GM12878 (cell line): ENCODE data around the gene HSPA1B. TPM values are rescaled to one million over a fixed set of nuclear protein-coding genes. Genes with fewer than 3 reads are reported as not detected.

Source experiments
- CEBPB ChIP-seq, 2 experiments: fragments of 150-350 bp in 1 of 2; IDR thresholded peaks; 2 replicates each; pipeline ENCODE4 v1.6.1; 2012 to 2014; ENCODE audit warnings: low read depth in 2 of 2, low read length in 2 of 2, borderline replicate concordance in 1 of 2, inconsistent platforms in 1 of 2
- EZH2 ChIP-seq: IDR thresholded peaks from 2 replicates; pipeline ENCODE4 v1.6.1; 2012; ENCODE audit warnings: low read depth, mild to moderate bottlenecking, control low read depth, inconsistent platforms, low read length, borderline replicate concordance; ENCODE audit not compliant: control insufficient read depth
- HDAC2 ChIP-seq: fragments of 200-600 bp; sonication (generic); IDR thresholded peaks from 2 replicates; pipeline ENCODE4 v1.6.1; 2017
- PAX5 ChIP-seq: IDR thresholded peaks from 2 replicates; pipeline ENCODE4 v1.6.1; 2011; ENCODE audit warnings: low read depth, low read length, borderline replicate concordance
- POLR2AphosphoS2 ChIP-seq: IDR thresholded peaks from 2 replicates; pipeline ENCODE4 v1.6.1; 2011; ENCODE audit warnings: low read depth, mild to moderate bottlenecking, low read length, improper control_type of control experiment, moderate library complexity
- RAD21 ChIP-seq: IDR thresholded peaks from 2 replicates; pipeline ENCODE4 v1.6.1; 2011; ENCODE audit warnings: mild to moderate bottlenecking, low read depth, low read length, moderate library complexity; ENCODE audit not compliant: insufficient read depth
- RUNX3 ChIP-seq: IDR thresholded peaks from 2 replicates; pipeline ENCODE4 v1.6.1; 2012; ENCODE audit warnings: low read length, inconsistent platforms
- SMAD1 ChIP-seq: fragments of 450-650 bp; IDR thresholded peaks from 2 replicates; pipeline ENCODE4 v1.6.1; 2018; ENCODE audit warnings: mild to moderate bottlenecking, low read depth; ENCODE audit not compliant: partially characterized antibody
- SREBF1 ChIP-seq: IDR thresholded peaks from 2 replicates; pipeline ENCODE4 v1.6.1; 2012; ENCODE audit warnings: mild to moderate bottlenecking, low read length
- TAF1 ChIP-seq: IDR thresholded peaks from 2 replicates; pipeline ENCODE4 v1.6.1; 2011; ENCODE audit warnings: mild to moderate bottlenecking, low read depth, low read length, borderline replicate concordance
- TBL1XR1 ChIP-seq: IDR thresholded peaks from 2 replicates; pipeline ENCODE4 v1.6.1; 2012; ENCODE audit warnings: low read depth, low read length, improper control_type of control experiment
- ZBTB11 ChIP-seq: fragments of 450-650 bp; formaldehyde crosslinking; IDR thresholded peaks from 2 replicates; pipeline ENCODE4 v1.5.0; 2022; ENCODE audit warnings: mild to moderate bottlenecking, missing genetic modification characterization
- ZNF384 ChIP-seq: IDR thresholded peaks from 2 replicates; pipeline ENCODE4 v1.6.1; 2012; ENCODE audit warnings: low read depth, mild to moderate bottlenecking, low read length, improper control_type of control experiment, borderline replicate concordance
- polyA plus RNA-seq, 11 experiments: library from polyadenylated mRNA; depleted of rRNA in 4 of 11; unstranded in 6 of 11; stranded (reverse) in 5 of 11; fragments of >200 nt; fragmentation: Nextera tagmentation in 4 of 11; fragmentation: Illumina TruSeq in 1 of 11; extraction: Ambion mirVana in 4 of 11; extraction: Trizol in 1 of 11; gene quantifications; 1 replicate in 1 of 11; 2 replicates in 10 of 11; pipeline versions ENCODE4 v1.2.1 to v1.2.3, GENCODE V29; 2011 to 2016; ENCODE audit warnings: inconsistent platforms in 2 of 11, missing spikeins in 2 of 11, low read depth in 1 of 11
- total RNA-seq, 4 experiments: library from RNA; depleted of rRNA in 3 of 4; stranded (reverse); fragments of >200 nt in 3 of 4; fragmentation: Illumina TruSeq in 1 of 4; extraction: Trizol in 1 of 4; gene quantifications; 2 replicates each; pipeline versions ENCODE4 v1.2.1 to v1.2.3, GENCODE V29; 2013 to 2021
- TF ChIP-seq, protein P1 (sequence below): fragments of 450-650 bp; IDR thresholded peaks from 2 replicates; pipeline ENCODE4 v1.6.1; 2016; ENCODE audit warnings: mild to moderate bottlenecking, moderate library complexity, borderline replicate concordance
- TF ChIP-seq, protein P2 (sequence below): fragments of 150-350 bp; IDR thresholded peaks from 2 replicates; pipeline ENCODE4 v1.6.1; 2014; ENCODE audit warnings: mild to moderate bottlenecking, low read depth, low read length
- TF ChIP-seq, protein P3 (sequence below): fragments of 450-650 bp; formaldehyde crosslinking; IDR thresholded peaks from 2 replicates; pipeline ENCODE4 v1.4.0; 2022; ENCODE audit warnings: mild to moderate bottlenecking, moderate library complexity

HSPA1B gene
- total and polyA plus RNA-seq, 10 of the 15 experiments (the other 5 are each of a cell fraction or from before 2014, with no cell fraction given) = 0.11 to 40.5 (median 12.8) TPM

GRCh38 chr6:31827286-31828079, at the start of gene HSPA1B (continued):
- TF ChIP-seq RUNX3 (no peak), HDAC2 (no peak), EZH2 (no peak), CEBPB (IDR thresholded peaks at IDR 0.05; ENCODE audit: borderline replicate concordance in 1 of 2, low read depth in 2 of 2, low read length in 2 of 2) (no peak), POLR2AphosphoS2 (peak; percentile 93), TBL1XR1 (no peak), RAD21 (no peak), TAF1 (peak; percentile 81; the same call in 1 of the 2 replicates), PAX5 (0 out of 2 replicates have a peak, but pooled peaks have one; percentile 30), ZNF384 (no peak), SMAD1 (peak; percentile 29), SREBF1 (no peak), ZBTB11 (0 out of 2 replicates have a peak, but pooled peaks have one; percentile 14)
- TF ChIP-seq, protein P1, sequence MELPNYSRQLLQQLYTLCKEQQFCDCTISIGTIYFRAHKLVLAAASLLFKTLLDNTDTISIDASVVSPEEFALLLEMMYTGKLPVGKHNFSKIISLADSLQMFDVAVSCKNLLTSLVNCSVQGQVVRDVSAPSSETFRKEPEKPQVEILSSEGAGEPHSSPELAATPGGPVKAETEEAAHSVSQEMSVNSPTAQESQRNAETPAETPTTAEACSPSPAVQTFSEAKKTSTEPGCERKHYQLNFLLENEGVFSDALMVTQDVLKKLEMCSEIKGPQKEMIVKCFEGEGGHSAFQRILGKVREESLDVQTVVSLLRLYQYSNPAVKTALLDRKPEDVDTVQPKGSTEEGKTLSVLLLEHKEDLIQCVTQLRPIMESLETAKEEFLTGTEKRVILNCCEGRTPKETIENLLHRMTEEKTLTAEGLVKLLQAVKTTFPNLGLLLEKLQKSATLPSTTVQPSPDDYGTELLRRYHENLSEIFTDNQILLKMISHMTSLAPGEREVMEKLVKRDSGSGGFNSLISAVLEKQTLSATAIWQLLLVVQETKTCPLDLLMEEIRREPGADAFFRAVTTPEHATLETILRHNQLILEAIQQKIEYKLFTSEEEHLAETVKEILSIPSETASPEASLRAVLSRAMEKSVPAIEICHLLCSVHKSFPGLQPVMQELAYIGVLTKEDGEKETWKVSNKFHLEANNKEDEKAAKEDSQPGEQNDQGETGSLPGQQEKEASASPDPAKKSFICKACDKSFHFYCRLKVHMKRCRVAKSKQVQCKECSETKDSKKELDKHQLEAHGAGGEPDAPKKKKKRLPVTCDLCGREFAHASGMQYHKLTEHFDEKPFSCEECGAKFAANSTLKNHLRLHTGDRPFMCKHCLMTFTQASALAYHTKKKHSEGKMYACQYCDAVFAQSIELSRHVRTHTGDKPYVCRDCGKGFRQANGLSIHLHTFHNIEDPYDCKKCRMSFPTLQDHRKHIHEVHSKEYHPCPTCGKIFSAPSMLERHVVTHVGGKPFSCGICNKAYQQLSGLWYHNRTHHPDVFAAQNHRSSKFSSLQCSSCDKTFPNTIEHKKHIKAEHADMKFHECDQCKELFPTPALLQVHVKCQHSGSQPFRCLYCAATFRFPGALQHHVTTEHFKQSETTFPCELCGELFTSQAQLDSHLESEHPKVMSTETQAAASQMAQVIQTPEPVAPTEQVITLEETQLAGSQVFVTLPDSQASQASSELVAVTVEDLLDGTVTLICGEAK = no peak
- TF ChIP-seq, protein P2, sequence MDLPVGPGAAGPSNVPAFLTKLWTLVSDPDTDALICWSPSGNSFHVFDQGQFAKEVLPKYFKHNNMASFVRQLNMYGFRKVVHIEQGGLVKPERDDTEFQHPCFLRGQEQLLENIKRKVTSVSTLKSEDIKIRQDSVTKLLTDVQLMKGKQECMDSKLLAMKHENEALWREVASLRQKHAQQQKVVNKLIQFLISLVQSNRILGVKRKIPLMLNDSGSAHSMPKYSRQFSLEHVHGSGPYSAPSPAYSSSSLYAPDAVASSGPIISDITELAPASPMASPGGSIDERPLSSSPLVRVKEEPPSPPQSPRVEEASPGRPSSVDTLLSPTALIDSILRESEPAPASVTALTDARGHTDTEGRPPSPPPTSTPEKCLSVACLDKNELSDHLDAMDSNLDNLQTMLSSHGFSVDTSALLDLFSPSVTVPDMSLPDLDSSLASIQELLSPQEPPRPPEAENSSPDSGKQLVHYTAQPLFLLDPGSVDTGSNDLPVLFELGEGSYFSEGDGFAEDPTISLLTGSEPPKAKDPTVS = peak; percentile 100
- TF ChIP-seq, protein P3, sequence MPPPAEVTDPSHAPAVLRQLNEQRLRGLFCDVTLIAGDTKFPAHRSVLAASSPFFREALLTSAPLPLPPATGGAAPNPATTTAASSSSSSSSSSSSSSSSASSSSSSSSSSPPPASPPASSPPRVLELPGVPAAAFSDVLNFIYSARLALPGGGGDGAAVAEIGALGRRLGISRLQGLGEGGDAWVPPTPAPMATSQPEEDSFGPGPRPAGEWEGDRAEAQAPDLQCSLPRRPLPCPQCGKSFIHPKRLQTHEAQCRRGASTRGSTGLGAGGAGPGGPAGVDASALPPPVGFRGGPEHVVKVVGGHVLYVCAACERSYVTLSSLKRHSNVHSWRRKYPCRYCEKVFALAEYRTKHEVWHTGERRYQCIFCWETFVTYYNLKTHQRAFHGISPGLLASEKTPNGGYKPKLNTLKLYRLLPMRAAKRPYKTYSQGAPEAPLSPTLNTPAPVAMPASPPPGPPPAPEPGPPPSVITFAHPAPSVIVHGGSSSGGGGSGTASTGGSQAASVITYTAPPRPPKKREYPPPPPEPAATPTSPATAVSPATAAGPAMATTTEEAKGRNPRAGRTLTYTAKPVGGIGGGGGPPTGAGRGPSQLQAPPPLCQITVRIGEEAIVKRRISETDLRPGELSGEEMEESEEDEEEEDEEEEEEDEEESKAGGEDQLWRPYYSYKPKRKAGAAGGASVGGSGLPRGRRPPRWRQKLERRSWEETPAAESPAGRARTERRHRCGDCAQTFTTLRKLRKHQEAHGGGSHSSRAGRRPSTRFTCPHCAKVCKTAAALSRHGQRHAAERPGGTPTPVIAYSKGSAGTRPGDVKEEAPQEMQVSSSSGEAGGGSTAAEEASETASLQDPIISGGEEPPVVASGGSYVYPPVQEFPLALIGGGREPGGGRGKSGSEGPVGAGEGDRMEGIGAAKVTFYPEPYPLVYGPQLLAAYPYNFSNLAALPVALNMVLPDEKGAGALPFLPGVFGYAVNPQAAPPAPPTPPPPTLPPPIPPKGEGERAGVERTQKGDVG = no peak
